ENCODE measurements around the gene NDST1.

The NDST1 gene

GRCh38 chr5:150527808-150528207, 19.9 kb downstream of the NDST1 start:
- no peak for TF ChIP-seq ZFX (IDR thresholded peaks at IDR 0.05; ENCODE audit: borderline replicate concordance)
- no peak for TF ChIP-seq CTCF (IDR thresholded peaks at IDR 0.05)
- no peak overlapping the region for H3K27ac ChIP-seq

- TF ChIP-seq ZFX (IDR thresholded peaks at IDR 0.05; ENCODE audit: borderline replicate concordance) (no peak), CTCF (IDR thresholded peaks at IDR 0.05) (no peak)
- H3K27ac ChIP-seq, result no peak overlapping the region
Observed at GRCh38 chr5:150528924-150529546, 21.1 kb downstream of the NDST1 start.

- H3K27ac ChIP-seq, result no peak overlapping the region
- TF ChIP-seq CTCF (IDR thresholded peaks at IDR 0.05) (no peak), ZFX (IDR thresholded peaks at IDR 0.05; ENCODE audit: borderline replicate concordance) (no peak)
Observed at GRCh38 chr5:150529555-150529954, 21.6 kb downstream of the NDST1 start.

- no peak overlapping the region for H3K27ac ChIP-seq
Observed at GRCh38 chr5:150530423-150530822, 22.5 kb downstream of the NDST1 start.

GRCh38 chr5:150530951-150531588, 23.1 kb downstream of the NDST1 start:
- no peak for TF ChIP-seq ZFX (IDR thresholded peaks at IDR 0.05; ENCODE audit: borderline replicate concordance)
- no peak for TF ChIP-seq CTCF (IDR thresholded peaks at IDR 0.05)
- no peak overlapping the region for H3K27ac ChIP-seq

More at GRCh38 chr5:150530423-150530822, 22.5 kb downstream of the NDST1 start:
- TF ChIP-seq CTCF (IDR thresholded peaks at IDR 0.05), result no peak
- TF ChIP-seq ZFX (IDR thresholded peaks at IDR 0.05; ENCODE audit: borderline replicate concordance), result no peak

- no peak overlapping the region for H3K27ac ChIP-seq
- TF ChIP-seq ZFX (IDR thresholded peaks at IDR 0.05; ENCODE audit: borderline replicate concordance) (no peak), CTCF (IDR thresholded peaks at IDR 0.05) (no peak)
Observed at GRCh38 chr5:150531686-150532085, 23.8 kb downstream of the NDST1 start.

- TF ChIP-seq CTCF (IDR thresholded peaks at IDR 0.05) (no peak), ZFX (IDR thresholded peaks at IDR 0.05; ENCODE audit: borderline replicate concordance) (no peak)
- no peak overlapping the region for H3K27ac ChIP-seq
Observed at GRCh38 chr5:150532151-150532550, 24.2 kb downstream of the NDST1 start.

All from 22Rv1 (cell line).